Heart left ventricle (tissue), 13 donors: ENCODE data around the gene TPSAB1.
"Not testable (repeated sequence)": the region's sequence is repeated elsewhere in the genome, so short reads cannot be mapped to it uniquely, and the experiment has no call there.

ENCODE experiments used
- POLR2A ChIP-seq, 2 donors: fragments of 450-650 bp; IDR thresholded peaks; one replicate each; pipeline ENCODE4 v1.6.1; 2017; ENCODE audit warnings: antibody characterized with exemption in 2 of 2, mild to moderate bottlenecking in 2 of 2, moderate library complexity in 2 of 2
- TF ChIP-seq, protein P1 (sequence below), 12 donors: fragments of 200-600 bp; sonication (generic) in 4 of 12; IDR thresholded peaks; one replicate each; pipeline versions ENCODE4 v1.5.0 to v1.8.0; 2018 to 2022; ENCODE audit warnings: antibody characterized with exemption in 12 of 12, mild to moderate bottlenecking in 5 of 12
- donor health status: ischemic (EF 13 %, LVEDD 7.1; RV severe dilation, severe dysfunction).
- donor health status: DM: no; HTN: yes; CAD: no.
- donor health status: DM: no; HTN: no; CAD: no.
- donor health status: ischemic (EF 25% LVEDD 6.9; RV normal size, moderate dysfunction).
- donor health status: ischemic (EF 25% LVEDD 5.7; RV mildly dilated, moderate dysfunction).
- donor health status: ischemic (EF 35%, LVEDD 5.7; RV mildly dilated, moderate dysfunction).
- donor health status: nonischemic (EF 11% LVEDD 7.7; RV severe dilation, severe dysfunction).
- donor health status: DM: yes; HTN: yes; CAD: no.
- donor health status: PGD.
- donor health status: ischemic (EF 29% LVEDD 5.4; RV normal size, mild dysfunction).
- donor health status: nonischemic (EF 23%, LVEDD 6.1; RV moderate dilation, normal function).

DNA sequence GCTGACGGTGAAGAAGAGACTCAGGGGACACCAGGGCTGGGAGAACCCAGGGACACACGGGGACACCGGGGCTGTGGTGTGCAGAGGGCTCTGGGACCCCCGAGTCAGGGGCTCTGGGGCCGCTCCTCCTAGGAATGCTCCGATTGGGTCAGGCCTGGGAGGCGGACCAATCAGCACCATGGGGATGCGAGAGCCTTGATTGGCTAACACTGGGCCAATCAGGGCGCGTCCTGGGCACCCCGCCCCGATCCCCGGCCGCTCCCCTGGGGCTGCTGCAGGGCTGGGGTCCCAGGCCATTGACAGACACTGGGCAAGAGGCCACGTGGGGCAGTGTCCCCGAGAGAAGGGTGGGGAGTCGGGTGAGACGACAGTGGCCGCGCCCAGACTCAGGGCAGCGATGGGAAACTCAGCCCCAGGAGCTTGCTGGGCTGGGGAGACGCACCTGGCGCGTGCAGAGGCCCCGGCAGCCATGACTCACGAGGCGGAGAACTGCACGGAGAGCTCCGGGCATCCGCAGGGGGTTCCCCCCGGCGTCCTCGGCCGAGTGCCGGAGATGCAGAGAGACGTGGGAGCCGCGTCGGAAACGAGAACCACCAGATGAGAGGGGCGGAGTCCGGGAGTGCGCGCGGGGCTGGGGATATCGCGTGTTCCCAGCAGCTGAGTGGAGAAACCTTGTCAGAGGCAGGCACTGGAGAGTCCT lies 8.3 kb upstream of the TPSAB1 start:
- TF ChIP-seq, protein P1, sequence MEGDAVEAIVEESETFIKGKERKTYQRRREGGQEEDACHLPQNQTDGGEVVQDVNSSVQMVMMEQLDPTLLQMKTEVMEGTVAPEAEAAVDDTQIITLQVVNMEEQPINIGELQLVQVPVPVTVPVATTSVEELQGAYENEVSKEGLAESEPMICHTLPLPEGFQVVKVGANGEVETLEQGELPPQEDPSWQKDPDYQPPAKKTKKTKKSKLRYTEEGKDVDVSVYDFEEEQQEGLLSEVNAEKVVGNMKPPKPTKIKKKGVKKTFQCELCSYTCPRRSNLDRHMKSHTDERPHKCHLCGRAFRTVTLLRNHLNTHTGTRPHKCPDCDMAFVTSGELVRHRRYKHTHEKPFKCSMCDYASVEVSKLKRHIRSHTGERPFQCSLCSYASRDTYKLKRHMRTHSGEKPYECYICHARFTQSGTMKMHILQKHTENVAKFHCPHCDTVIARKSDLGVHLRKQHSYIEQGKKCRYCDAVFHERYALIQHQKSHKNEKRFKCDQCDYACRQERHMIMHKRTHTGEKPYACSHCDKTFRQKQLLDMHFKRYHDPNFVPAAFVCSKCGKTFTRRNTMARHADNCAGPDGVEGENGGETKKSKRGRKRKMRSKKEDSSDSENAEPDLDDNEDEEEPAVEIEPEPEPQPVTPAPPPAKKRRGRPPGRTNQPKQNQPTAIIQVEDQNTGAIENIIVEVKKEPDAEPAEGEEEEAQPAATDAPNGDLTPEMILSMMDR (IDR thresholded peaks at IDR 0.05): not testable (repeated sequence)
- not testable (repeated sequence) for TF ChIP-seq POLR2A (IDR thresholded peaks at IDR 0.05)
